SU-DHL-6 (cell line): Measurements from ENCODE around the gene YTHDF1.

Experiments used
- H2AFZ ChIP-seq: fragments of 200-600 bp; sonication (generic); 2 replicates; pipeline ENCODE4 v1.6.1; 2014; ENCODE audit warnings: low read depth, mild to moderate bottlenecking, moderate library complexity, mixed read lengths, antibody characterized with exemption, low read length; ENCODE audit not compliant: severe bottlenecking
- H3F3A ChIP-seq: fragments of 200-600 bp; shearing (Covaris generic); 2 replicates; pipeline ENCODE4 v1.6.0; 2016; ENCODE audit warnings: antibody characterized with exemption, mild to moderate bottlenecking; ENCODE audit not compliant: insufficient read depth
- H3K27ac ChIP-seq: fragments of 200-600 bp; sonication (generic); 2 replicates; pipeline ENCODE4 v1.5.1; 2016; ENCODE audit warnings: low read depth, mild to moderate bottlenecking, low read length, moderate library complexity, mixed read lengths
- H3K27me3 ChIP-seq: fragments of 200-600 bp; sonication (generic), shearing (Covaris generic); 2 replicates; pipeline ENCODE4 v1.6.0; 2014; ENCODE audit warnings: mild to moderate bottlenecking, low read length
- H3K36me3 ChIP-seq: fragments of 200-600 bp; sonication (generic); 2 replicates; pipeline ENCODE4 v1.6.1; 2014; ENCODE audit warnings: mild to moderate bottlenecking, low read length, mixed read lengths
- H3K4me2 ChIP-seq: fragments of 300-600, 200-600 bp; shearing (Covaris generic), sonication (generic); 2 replicates; pipeline ENCODE4 v1.6.0; 2014; ENCODE audit warnings: low read length, low read depth, mild to moderate bottlenecking; ENCODE audit not compliant: poor library complexity, severe bottlenecking
- H3K4me3 ChIP-seq: fragments of 200-600 bp; sonication (generic); 2 replicates; pipeline ENCODE4 v1.5.1; 2014; ENCODE audit warnings: antibody characterized with exemption, low read length, mild to moderate bottlenecking, mixed read lengths; ENCODE audit not compliant: insufficient read depth, poor library complexity, severe bottlenecking
- H3K79me2 ChIP-seq: fragments of 200-600 bp; sonication (generic); 2 replicates; pipeline ENCODE4 v1.6.1; 2014; ENCODE audit warnings: mild to moderate bottlenecking, low read length, moderate library complexity; ENCODE audit not compliant: insufficient read depth
- H3K9ac ChIP-seq: fragments of 200-600 bp; sonication (generic); 2 replicates; pipeline ENCODE4 v1.7.0; 2014; ENCODE audit warnings: mild to moderate bottlenecking, low read length
- H3K9me2 ChIP-seq: fragments of 200-600 bp; sonication (generic); replicated peaks from 2 replicates; pipeline ENCODE4 v1.6.1; 2014; ENCODE audit warnings: low read length; ENCODE audit not compliant: insufficient read depth
- H3K9me3 ChIP-seq: fragments of 200-600 bp; sonication (generic); 2 replicates; pipeline ENCODE4 v1.6.1; 2014; ENCODE audit warnings: low read length, mixed read lengths; ENCODE audit not compliant: insufficient read depth
- H4K20me1 ChIP-seq: fragments of 200-600 bp; sonication (generic); 2 replicates; pipeline ENCODE4 v1.6.1; 2014; ENCODE audit warnings: low read depth, mild to moderate bottlenecking, antibody characterized with exemption, low read length, moderate library complexity, mixed read lengths
- CTCF ChIP-seq: fragments of 200-600 bp; sonication (generic); IDR thresholded peaks from one replicate; pipeline ENCODE4 v1.5.1; 2017; ENCODE audit warnings: antibody characterized with exemption, mild to moderate bottlenecking, low read length, moderate library complexity; ENCODE audit not compliant: insufficient read depth, poor library complexity, severe bottlenecking
- EZH2phosphoT487 ChIP-seq: fragments of 200-600 bp; sonication (generic), shearing (Covaris generic); conservative IDR thresholded peaks from 2 replicates; pipeline ENCODE4 v1.6.1; 2018; ENCODE audit warnings: mild to moderate bottlenecking, antibody characterized with exemption, low read length, moderate library complexity, mixed read lengths

Gene YTHDF1

GRCh38 chr20:63174309-63175037 lies 41.5 kb downstream of the YTHDF1 start:
- Histone ChIP-seq H3K27me3 (no peaks in the 10 kb centered on the region), H3F3A (no peaks in the 10 kb centered on the region), H3K9me2 (no peaks in the 10 kb centered on the region), H3K27ac (no peak overlapping the region), H3K4me3 (no peak overlapping the region), H3K79me2 (no peaks in the 10 kb centered on the region), H3K9ac (no peak overlapping the region), H2AFZ (no peak overlapping the region), H3K9me3 (no peaks in the 10 kb centered on the region), H3K4me2 (no peak overlapping the region), H3K36me3 (no peaks in the 10 kb centered on the region), H4K20me1 (no peaks in the 10 kb centered on the region)
- TF ChIP-seq EZH2phosphoT487 (no peak), CTCF (no peak)

GRCh38 chr20:63173552-63174191 lies 42.3 kb downstream of the YTHDF1 start:
- Histone ChIP-seq H2AFZ (no peak overlapping the region), H3K9me3 (no peaks in the 10 kb centered on the region), H3K79me2 (no peaks in the 10 kb centered on the region), H3K4me3 (no peak overlapping the region), H4K20me1 (no peaks in the 10 kb centered on the region), H3K36me3 (no peaks in the 10 kb centered on the region), H3K9ac (no peak overlapping the region), H3F3A (no peaks in the 10 kb centered on the region), H3K27me3 (no peaks in the 10 kb centered on the region), H3K9me2 (no peaks in the 10 kb centered on the region), H3K4me2 (no peak overlapping the region), H3K27ac (no peak overlapping the region)
- TF ChIP-seq EZH2phosphoT487: no peak
- TF ChIP-seq CTCF: no peak

- Histone ChIP-seq H3F3A (no peaks in the 10 kb centered on the region), H4K20me1 (no peaks in the 10 kb centered on the region), H3K9me2 (no peaks in the 10 kb centered on the region), H3K4me2 (no peak overlapping the region), H3K9ac (no peak overlapping the region), H3K36me3 (no peaks in the 10 kb centered on the region), H3K27me3 (no peaks in the 10 kb centered on the region), H3K79me2 (no peaks in the 10 kb centered on the region), H3K4me3 (no peak overlapping the region), H3K9me3 (no peaks in the 10 kb centered on the region), H2AFZ (no peak overlapping the region), H3K27ac (no peak overlapping the region)
- TF ChIP-seq CTCF (no peak), EZH2phosphoT487 (no peak)
These were observed 43.2 kb downstream of the YTHDF1 start for GRCh38 chr20:63172726-63173125.
